Nephron (organoid): ENCODE results near the gene SAMD4B.
"Not testable (repeated sequence)": the region's sequence is repeated elsewhere in the genome, so short reads cannot be mapped to it uniquely, and the experiment has no call there.

ENCODE experiments used
- H3K27ac Mint-ChIP-seq, 3 experiments: 2 replicates each; pipeline ENCODE4 v1.8.0; 2020; ENCODE audit warnings: mixed read lengths in 3 of 3, mild to moderate bottlenecking in 2 of 3, moderate library complexity in 1 of 3
- H3K27me3 Mint-ChIP-seq: 2 replicates; pipeline ENCODE4 v1.8.0; 2021; ENCODE audit warnings: low read depth, mild to moderate bottlenecking, moderate library complexity, mixed read lengths
- H3K36me3 Mint-ChIP-seq: 2 replicates; pipeline ENCODE4 v1.8.0; 2020; ENCODE audit warnings: low read depth, mixed read lengths
- H3K4me1 Mint-ChIP-seq: 2 replicates; pipeline ENCODE4 v1.8.0; 2020; ENCODE audit warnings: mixed read lengths
- H3K4me3 Mint-ChIP-seq, 3 experiments: 2 replicates each; pipeline ENCODE4 v1.8.0; 2020; ENCODE audit warnings: mild to moderate bottlenecking in 3 of 3, mixed read lengths in 3 of 3, moderate library complexity in 2 of 3
- H3K9me3 Mint-ChIP-seq: 2 replicates; pipeline ENCODE4 v1.8.0; 2020; ENCODE audit warnings: mixed read lengths
- TF ChIP-seq, protein P1 (sequence below), 3 experiments: fragments of 200-600 bp; sonication (generic); IDR thresholded peaks; one replicate each; pipeline ENCODE4 v1.5.0; 2021; ENCODE audit warnings: antibody characterized with exemption in 3 of 3; ENCODE audit not compliant: unreplicated experiment in 3 of 3

Gene SAMD4B

DNA sequence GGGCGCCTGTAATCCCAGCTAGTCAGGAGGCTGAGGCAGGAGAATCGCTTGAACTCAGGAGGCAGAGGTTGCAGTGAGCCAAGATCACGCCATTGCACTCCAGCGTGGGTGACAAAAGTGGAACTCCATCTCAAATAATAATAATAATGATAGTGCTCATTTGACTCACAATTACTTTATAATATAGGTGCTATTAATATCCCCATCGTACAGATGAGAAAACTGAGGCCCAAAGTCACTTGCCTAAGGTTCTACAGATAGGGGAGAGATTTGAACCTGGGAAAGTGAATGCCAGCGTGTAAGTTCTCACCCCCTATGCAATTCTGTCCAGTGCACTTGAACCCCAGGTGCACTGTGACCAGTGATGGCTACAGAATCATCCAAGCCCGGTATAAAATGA is 12.3 kb upstream of the SAMD4B start:
- TF ChIP-seq, protein P1, sequence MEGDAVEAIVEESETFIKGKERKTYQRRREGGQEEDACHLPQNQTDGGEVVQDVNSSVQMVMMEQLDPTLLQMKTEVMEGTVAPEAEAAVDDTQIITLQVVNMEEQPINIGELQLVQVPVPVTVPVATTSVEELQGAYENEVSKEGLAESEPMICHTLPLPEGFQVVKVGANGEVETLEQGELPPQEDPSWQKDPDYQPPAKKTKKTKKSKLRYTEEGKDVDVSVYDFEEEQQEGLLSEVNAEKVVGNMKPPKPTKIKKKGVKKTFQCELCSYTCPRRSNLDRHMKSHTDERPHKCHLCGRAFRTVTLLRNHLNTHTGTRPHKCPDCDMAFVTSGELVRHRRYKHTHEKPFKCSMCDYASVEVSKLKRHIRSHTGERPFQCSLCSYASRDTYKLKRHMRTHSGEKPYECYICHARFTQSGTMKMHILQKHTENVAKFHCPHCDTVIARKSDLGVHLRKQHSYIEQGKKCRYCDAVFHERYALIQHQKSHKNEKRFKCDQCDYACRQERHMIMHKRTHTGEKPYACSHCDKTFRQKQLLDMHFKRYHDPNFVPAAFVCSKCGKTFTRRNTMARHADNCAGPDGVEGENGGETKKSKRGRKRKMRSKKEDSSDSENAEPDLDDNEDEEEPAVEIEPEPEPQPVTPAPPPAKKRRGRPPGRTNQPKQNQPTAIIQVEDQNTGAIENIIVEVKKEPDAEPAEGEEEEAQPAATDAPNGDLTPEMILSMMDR (IDR thresholded peaks at IDR 0.05; ENCODE audit: unreplicated experiment in 3 of 3), result no peak
- Mint-ChIP-seq H3K9me3 (no peaks in the 10 kb centered on the region), H3K27me3 (no peaks in the 10 kb centered on the region), H3K36me3 (no peaks in the 10 kb centered on the region), H3K27ac (no peak overlapping the region), H3K4me3 (no peak overlapping the region), H3K4me1 (no peaks in the 10 kb centered on the region)

DNA sequence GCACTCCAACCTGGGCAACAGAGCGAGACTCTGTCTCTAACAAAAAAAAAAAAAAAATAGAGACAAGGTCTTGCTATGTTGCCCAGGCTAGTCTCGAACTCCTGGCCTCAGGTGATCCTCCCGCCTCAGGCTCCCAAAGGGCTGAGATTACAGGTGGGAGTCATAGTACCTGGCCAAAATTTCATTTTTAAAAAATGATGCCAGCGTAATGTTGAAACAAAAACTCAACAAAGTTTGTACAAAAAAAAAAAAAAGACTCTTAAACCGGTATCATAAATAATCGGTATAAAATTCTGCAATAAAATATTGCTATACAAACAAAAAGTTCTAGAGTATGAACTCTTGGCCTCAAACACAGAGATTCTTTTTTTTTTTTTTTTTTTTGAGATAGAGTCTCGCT is 9.9 kb upstream of the SAMD4B start:
- no peak overlapping the region for H3K27ac Mint-ChIP-seq
- no peak overlapping the region for H3K4me3 Mint-ChIP-seq
- TF ChIP-seq, protein P1 (IDR thresholded peaks at IDR 0.05; ENCODE audit: unreplicated experiment in 3 of 3), result no peak
- H3K9me3 Mint-ChIP-seq, result no peaks in the 10 kb centered on the region
- peaks cover 3% of the 10 kb centered on the region for H3K27me3 Mint-ChIP-seq
- H3K4me1 Mint-ChIP-seq, result no peaks in the 10 kb centered on the region
- no peaks in the 10 kb centered on the region for H3K36me3 Mint-ChIP-seq

DNA sequence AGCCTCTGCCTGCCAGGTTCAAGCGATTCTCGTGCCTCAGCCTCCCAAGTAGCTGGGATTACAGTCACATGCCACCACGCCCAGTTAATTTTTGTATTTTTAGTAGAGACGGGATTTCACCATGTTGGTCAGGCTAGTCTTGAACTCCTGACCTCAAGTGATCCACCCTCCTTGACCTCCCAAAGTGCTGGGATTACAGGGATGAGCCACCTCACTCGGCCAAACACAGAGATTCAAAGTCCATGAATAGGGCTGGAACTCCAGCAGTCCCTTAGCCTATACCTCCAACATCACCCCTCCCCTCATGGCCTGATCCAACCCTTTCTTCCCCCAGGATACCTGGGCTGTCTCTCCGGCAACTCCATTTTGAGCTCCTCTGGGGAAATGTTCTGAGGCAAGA is 9.5 kb upstream of the SAMD4B start:
- not testable (repeated sequence) for H3K4me3 Mint-ChIP-seq, H3K27ac Mint-ChIP-seq, H3K4me1 Mint-ChIP-seq, H3K27me3 Mint-ChIP-seq, H3K9me3 Mint-ChIP-seq, H3K36me3 Mint-ChIP-seq

DNA sequence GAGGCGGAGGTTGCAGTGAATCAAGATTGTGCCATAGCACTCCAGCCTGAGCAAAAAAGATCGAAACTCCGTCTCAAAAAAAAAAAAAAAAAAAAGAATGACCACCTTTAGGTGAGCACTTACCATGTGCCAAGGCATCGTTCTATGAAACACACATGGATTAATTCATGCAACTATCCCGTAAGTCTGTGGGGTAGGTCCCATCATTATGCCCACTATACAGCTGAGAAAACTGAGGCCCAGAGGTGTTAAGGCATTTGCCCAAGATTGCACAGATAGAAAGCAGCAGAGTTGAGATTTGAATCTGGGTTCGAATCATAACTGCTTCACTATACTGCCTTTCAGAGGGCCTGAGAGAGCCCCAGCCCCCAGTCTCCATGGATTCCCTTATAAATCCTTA is 8.7 kb upstream of the SAMD4B start:
- Mint-ChIP-seq H3K9me3 (no peaks in the 10 kb centered on the region), H3K27me3 (peaks cover 3% of the 10 kb centered on the region)

DNA sequence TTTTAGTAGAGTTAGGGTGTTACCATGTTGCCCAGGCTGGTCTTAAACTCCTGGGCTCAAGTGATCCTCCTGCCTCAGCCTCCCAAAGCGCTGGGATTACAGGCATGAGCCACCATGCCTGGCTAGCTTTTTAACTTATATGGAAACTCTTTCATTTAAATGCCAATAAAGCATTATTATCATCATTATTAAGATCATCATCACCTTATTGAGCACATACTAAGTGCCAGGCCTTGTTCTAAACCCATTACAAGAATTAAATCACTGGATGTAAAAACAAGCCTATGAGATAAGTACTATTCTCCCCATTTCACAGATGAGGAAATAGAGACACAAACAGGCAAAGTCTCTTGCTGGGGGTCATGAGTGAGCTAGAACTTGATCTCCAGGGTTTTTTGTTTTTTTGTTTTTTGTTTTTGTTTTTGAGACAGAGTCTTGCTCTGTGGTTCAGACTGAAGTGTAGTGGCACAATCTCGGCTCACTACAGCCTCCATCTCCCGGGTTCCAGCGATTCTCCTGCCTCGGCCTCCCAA is 7.7 kb upstream of the SAMD4B start:
- Mint-ChIP-seq H3K9me3 (no peaks in the 10 kb centered on the region), H3K27me3 (peaks cover 3% of the 10 kb centered on the region), H3K4me1 (no peaks in the 10 kb centered on the region), H3K36me3 (no peaks in the 10 kb centered on the region), H3K4me3 (no peak overlapping the region), H3K27ac (no peak overlapping the region)
- TF ChIP-seq, protein P1 (IDR thresholded peaks at IDR 0.05; ENCODE audit: unreplicated experiment in 3 of 3), result no peak

More for the DNA sequence above, 8.7 kb upstream of the SAMD4B start:
- Mint-ChIP-seq H3K27ac (no peak overlapping the region), H3K36me3 (no peaks in the 10 kb centered on the region), H3K4me1 (no peaks in the 10 kb centered on the region), H3K4me3 (no peak overlapping the region)
- TF ChIP-seq, protein P1 (IDR thresholded peaks at IDR 0.05; ENCODE audit: unreplicated experiment in 3 of 3), result no peak

DNA sequence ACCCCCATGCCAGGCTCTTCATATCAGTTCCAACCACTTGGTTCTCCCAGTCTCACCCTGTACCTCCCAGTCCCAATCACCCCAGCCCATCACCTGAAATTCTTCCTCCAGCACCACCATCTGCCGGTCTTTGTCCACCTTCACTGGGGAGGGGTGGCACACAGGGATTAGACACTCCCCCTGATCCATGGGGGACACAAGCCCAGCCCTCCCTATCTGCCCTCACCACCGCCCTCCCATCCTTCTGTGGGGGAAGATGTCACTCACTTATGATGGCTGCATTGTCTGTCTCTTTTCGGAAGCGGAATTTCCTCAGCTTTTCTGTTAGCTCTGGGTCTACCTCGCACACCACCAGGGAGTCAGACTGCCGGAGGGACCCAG is 7.1 kb upstream of the SAMD4B start:
- Mint-ChIP-seq H3K4me1 (no peaks in the 10 kb centered on the region), H3K27me3 (peaks cover 3% of the 10 kb centered on the region), H3K4me3 (no peak overlapping the region), H3K36me3 (no peaks in the 10 kb centered on the region), H3K27ac (no peak overlapping the region), H3K9me3 (no peaks in the 10 kb centered on the region)
- TF ChIP-seq, protein P1 (IDR thresholded peaks at IDR 0.05; ENCODE audit: unreplicated experiment in 3 of 3), result no peak
